ENCODE data around the gene RAB44. TPM values are rescaled to one million over a fixed set of nuclear protein-coding genes. Genes with fewer than 3 reads are reported as not detected.
A peak's percentile ranks its signal among the peaks of the same experiment; 100 is the strongest.

Gene RAB44
- total and polyA plus RNA-seq, 2 of the 13 experiments (the other 11 are each of a cell fraction or from before 2014, with no cell fraction given): not detected

- ATAC-seq (no peak), DNase-seq (ENCODE audit: low spot score) (no peak), FAIRE-seq (no peak)
- no peaks in the 10 kb centered on the region for H3K4me1 ChIP-seq (ENCODE audit: insufficient read depth, low read length)
- CTCF ChIA-PET (ENCODE audit: low intra/inter-chr PET ratio, low total read pairs): interaction anchor here (0.6 kb wide), 1 partner anchor 48 kb away, joined by 4 read pairs; no protein-coding TSS in a partner anchor
- H3K4me2 ChIP-seq (ENCODE audit: low read depth, low read length): no peak overlapping the region
- WGBS (ENCODE audit: low lambda C conversion rate): 25% methylated on average over 3 of the region's 3 CpGs
- intact Hi-C loops (cut with micrococcal nuclease; ENCODE audit: unreplicated experiment) (no loop called here), in situ Hi-C loops (cut with HindIII; ENCODE audit: extremely low pct_ligation_motif_present, low pct_unique_long_range_greater_than_20kb) (no loop called here)
- no peaks in the 10 kb centered on the region for H3K9me3 ChIP-seq (ENCODE audit: low read length)
- TF ChIP-seq ATF7 (IDR thresholded peaks at IDR 0.05) (peak; percentile 47; the same call in 1 of the 2 replicates), ATF7 (CRISPR knock-in tag; IDR thresholded peaks at IDR 0.05) (no peak), NFYC (CRISPR knock-in tag; IDR thresholded peaks at IDR 0.05) (no peak), CREB1 (IDR thresholded peaks at IDR 0.05) (peak; percentile 29; the same call in 1 of the 2 replicates), CREB1 (CRISPR knock-in tag; IDR thresholded peaks at IDR 0.05) (no peak)
- H3K9ac ChIP-seq (ENCODE audit: insufficient read depth, low read depth, low read length): no peak overlapping the region
- no TSS peak for BruUV-seq (replicated peaks)
- H2AFZ ChIP-seq (ENCODE audit: low read length): no peak overlapping the region
- H3K27me3 ChIP-seq (ENCODE audit: control insufficient read depth in 1 of 2, insufficient read depth in 2 of 2, low read length in 2 of 2): peaks cover 4 to 51% of the 10 kb centered on the region in 2 experiments; a peak in 3 of 5 replicates
- POLR2A ChIA-PET: no interaction called here
- H3K36me3 ChIP-seq (replicated peaks in 1 of 2; ENCODE audit: control insufficient read depth in 1 of 2, insufficient read depth in 2 of 2, low read length in 2 of 2): no peaks in the 10 kb centered on the region
- no peaks in the 10 kb centered on the region for H3K79me2 ChIP-seq (ENCODE audit: insufficient read depth, low read length)
- H4K20me1 ChIP-seq (ENCODE audit: insufficient read depth, low read length): no peaks in the 10 kb centered on the region
- H3K27ac ChIP-seq (ENCODE audit: extremely low read length, insufficient read depth, low read length): no peak overlapping the region
- H3K4me3 ChIP-seq (replicated peaks in 1 of 3; ENCODE audit: insufficient read depth in 1 of 3, low read depth in 2 of 3, low read length in 3 of 3): no peak overlapping the region
These were observed 31.5 kb downstream of the RAB44 start for GRCh38 chr6:36729161-36729524.

DNA sequence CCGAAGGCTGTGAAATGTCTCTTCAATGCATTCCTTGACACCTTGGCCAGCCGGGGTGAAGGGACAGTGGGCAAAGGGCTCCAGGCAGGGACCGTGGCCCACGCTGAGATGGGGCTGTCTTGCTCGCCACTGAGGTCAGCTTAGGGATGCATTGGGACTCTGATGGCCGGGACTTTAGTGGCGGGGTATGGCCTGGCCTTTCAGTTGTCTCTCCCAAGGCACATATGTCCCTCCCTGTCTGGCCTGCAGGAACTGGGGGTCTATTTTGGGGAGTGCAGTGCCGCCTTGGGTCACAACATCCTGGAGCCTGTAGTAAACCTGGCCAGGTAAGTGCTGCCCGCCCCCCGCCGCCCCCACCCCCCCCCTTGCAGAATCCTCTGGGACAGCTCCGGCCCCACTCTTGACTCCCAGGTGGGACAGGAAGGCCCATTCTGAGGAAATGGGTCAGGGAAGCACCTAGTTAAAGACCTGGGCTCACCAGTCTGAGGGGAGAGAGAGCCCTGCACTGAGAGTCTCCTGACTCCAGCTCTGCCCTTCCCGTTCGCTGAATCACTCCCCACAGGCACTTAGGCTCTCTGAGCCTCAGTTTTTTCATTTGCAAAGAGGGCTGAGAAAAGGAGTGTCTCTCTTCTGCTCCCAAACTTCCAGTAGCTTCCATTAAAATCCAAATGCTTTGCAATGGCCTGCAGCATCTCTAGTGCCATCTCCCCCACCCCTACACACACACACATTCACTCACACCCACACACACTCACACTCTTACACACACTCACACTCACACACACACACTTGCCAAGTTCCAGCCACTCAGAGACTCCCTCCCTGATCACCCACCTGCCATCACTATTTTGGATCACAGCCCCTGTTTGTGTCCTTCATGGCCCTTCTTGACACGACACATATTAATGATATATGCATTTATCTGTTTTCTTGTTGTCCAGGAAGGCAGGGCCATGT, 33.1 kb downstream of the RAB44 start:
- H3K9me3 ChIP-seq (ENCODE audit: low read length): no peaks in the 10 kb centered on the region
- H3K9ac ChIP-seq (ENCODE audit: insufficient read depth, low read depth, low read length): no peak overlapping the region
- 23% methylated on average over 9 of the region's 15 CpGs for WGBS (ENCODE audit: low lambda C conversion rate)
- H3K4me2 ChIP-seq (ENCODE audit: low read depth, low read length): no peak overlapping the region
- H3K4me3 ChIP-seq (replicated peaks in 1 of 3; ENCODE audit: insufficient read depth in 1 of 3, low read depth in 2 of 3, low read length in 3 of 3): no peak overlapping the region
- peaks cover 12 to 66% of the 10 kb centered on the region in 2 experiments for H3K27me3 ChIP-seq (ENCODE audit: control insufficient read depth in 1 of 2, insufficient read depth in 2 of 2, low read length in 2 of 2)
- no peaks in the 10 kb centered on the region for H3K36me3 ChIP-seq (replicated peaks in 1 of 2; ENCODE audit: control insufficient read depth in 1 of 2, insufficient read depth in 2 of 2, low read length in 2 of 2)
- FAIRE-seq: no peak
- intact Hi-C loops (cut with micrococcal nuclease; ENCODE audit: unreplicated experiment) (no loop called here), in situ Hi-C loops (cut with HindIII; ENCODE audit: extremely low pct_ligation_motif_present, low pct_unique_long_range_greater_than_20kb) (no loop called here)
- no peaks in the 10 kb centered on the region for H4K20me1 ChIP-seq (ENCODE audit: insufficient read depth, low read length)
- no peaks in the 10 kb centered on the region for H3K79me2 ChIP-seq (ENCODE audit: insufficient read depth, low read length)
- ChIA-PET CTCF (ENCODE audit: low intra/inter-chr PET ratio, low total read pairs) (no interaction called here), POLR2A (no interaction called here)
- H3K27ac ChIP-seq (ENCODE audit: extremely low read length, insufficient read depth, low read length): no peak overlapping the region
- BruUV-seq (replicated peaks): no TSS peak
- H3K4me1 ChIP-seq (ENCODE audit: insufficient read depth, low read length): no peaks in the 10 kb centered on the region
- H2AFZ ChIP-seq (ENCODE audit: low read length): no peak overlapping the region
- ATAC-seq: no peak
- DNase-seq (ENCODE audit: low spot score): no peak
- TF ChIP-seq ZNF749 (CRISPR knock-in tag; IDR thresholded peaks at IDR 0.05; ENCODE audit: borderline replicate concordance): no peak
- TF ChIP-seq MTERF4 (CRISPR knock-in tag; IDR thresholded peaks at IDR 0.05): no peak
- TF ChIP-seq NR0B2 (CRISPR knock-in tag; IDR thresholded peaks at IDR 0.05): no peak
- no peak for TF ChIP-seq ZNF724P (CRISPR knock-in tag; IDR thresholded peaks at IDR 0.05; ENCODE audit: borderline replicate concordance)
- no peak for TF ChIP-seq ZNF431 (CRISPR knock-in tag; IDR thresholded peaks at IDR 0.05; ENCODE audit: borderline replicate concordance, low read depth)
- TF ChIP-seq RNF2 (conservative IDR thresholded peaks at IDR 0.05; ENCODE audit: low read depth): no peak
- no peak for TF ChIP-seq ISL2 (CRISPR knock-in tag; IDR thresholded peaks at IDR 0.05)
- TF ChIP-seq ZNF644 (CRISPR knock-in tag; IDR thresholded peaks at IDR 0.05; ENCODE audit: low read depth): no peak
- TF ChIP-seq TCF7 (IDR thresholded peaks at IDR 0.05; ENCODE audit: low read depth): no peak
- TF ChIP-seq MLLT10 (CRISPR knock-in tag; IDR thresholded peaks at IDR 0.05): no peak
- no peak for TF ChIP-seq STAT5B (CRISPR knock-in tag; IDR thresholded peaks at IDR 0.05)
- TF ChIP-seq ETV5 (CRISPR knock-in tag; IDR thresholded peaks at IDR 0.05; ENCODE audit: borderline replicate concordance): no peak
- no peak for TF ChIP-seq SIN3A (IDR thresholded peaks at IDR 0.05; ENCODE audit: borderline replicate concordance, low read depth, low read length)
- no peak for TF ChIP-seq MAF1 (CRISPR knock-in tag; IDR thresholded peaks at IDR 0.05; ENCODE audit: borderline replicate concordance)
